DOHH2 (cell line): ENCODE measurements around the gene SEC23B.
A peak's percentile ranks its signal among the peaks of the same experiment; 100 is the strongest.

Experiments used
- H3F3A ChIP-seq: fragments of 200-600 bp; sonication (generic), shearing (Covaris generic); 2 replicates; pipeline ENCODE4 v1.6.0; 2016; ENCODE audit warnings: antibody characterized with exemption, mild to moderate bottlenecking; ENCODE audit not compliant: control insufficient read depth, insufficient read depth
- H3K27ac ChIP-seq: fragments of 200-600 bp; sonication (generic); 2 replicates; pipeline ENCODE4 v1.5.1; 2014; ENCODE audit warnings: low read depth, mild to moderate bottlenecking, low read length, moderate library complexity
- H3K27me3 ChIP-seq: fragments of 200-600 bp; sonication (generic); 2 replicates; pipeline ENCODE4 v1.6.1; 2014; ENCODE audit warnings: mild to moderate bottlenecking, low read length, mixed read lengths; ENCODE audit not compliant: control insufficient read depth
- H3K36me3 ChIP-seq: fragments of 200-600 bp; sonication (generic); 2 replicates; pipeline ENCODE4 v1.6.1; 2014; ENCODE audit warnings: mild to moderate bottlenecking, low read length, moderate library complexity, mixed read lengths; ENCODE audit not compliant: control insufficient read depth
- H3K4me1 ChIP-seq: fragments of 200-600 bp; sonication (generic); 2 replicates; pipeline ENCODE4 v1.6.1; 2014; ENCODE audit warnings: mild to moderate bottlenecking, low read length, mixed read lengths; ENCODE audit not compliant: control insufficient read depth
- H3K4me2 ChIP-seq: fragments of 200-600 bp; sonication (generic); 2 replicates; pipeline ENCODE4 v1.6.0; 2014; ENCODE audit warnings: mild to moderate bottlenecking, low read length, moderate library complexity
- H3K4me3 ChIP-seq: fragments of 200-600 bp; sonication (generic); 2 replicates; pipeline ENCODE4 v1.5.1; 2014; ENCODE audit warnings: mild to moderate bottlenecking, low read length, mixed read lengths
- H3K79me2 ChIP-seq: fragments of 200-600 bp; sonication (generic); 2 replicates; pipeline ENCODE4 v1.6.1; 2014; ENCODE audit warnings: mild to moderate bottlenecking, low read length, mixed read lengths; ENCODE audit not compliant: control insufficient read depth
- H3K9me2 ChIP-seq: fragments of 200-600 bp; sonication (generic); replicated peaks from 2 replicates; pipeline ENCODE4 v1.6.1; 2014; ENCODE audit warnings: mild to moderate bottlenecking, low read length, mixed read lengths; ENCODE audit not compliant: control insufficient read depth
- H3K9me3 ChIP-seq: fragments of 200-600 bp; sonication (generic); 2 replicates; pipeline ENCODE4 v1.6.1; 2014; ENCODE audit warnings: antibody characterized with exemption, low read length, mixed read lengths; ENCODE audit not compliant: control insufficient read depth, insufficient read depth
- H4K20me1 ChIP-seq: fragments of 200-600 bp; sonication (generic); 2 replicates; pipeline ENCODE4 v1.6.0; 2014; ENCODE audit warnings: low read depth, mild to moderate bottlenecking, antibody characterized with exemption, low read length, moderate library complexity; ENCODE audit not compliant: control insufficient read depth, insufficient read depth
- CTCF ChIP-seq: fragments of 200-600 bp; sonication (generic); IDR thresholded peaks from one replicate; pipeline ENCODE4 v1.5.1; 2014; ENCODE audit warnings: antibody characterized with exemption, mild to moderate bottlenecking, low read depth, low read length; ENCODE audit not compliant: poor library complexity, severe bottlenecking
- EZH2phosphoT487 ChIP-seq: fragments of 200-600 bp; sonication (generic); IDR thresholded peaks from 2 replicates; pipeline ENCODE4 v1.6.1; 2017; ENCODE audit warnings: borderline replicate concordance, mild to moderate bottlenecking, antibody characterized with exemption, low read length, moderate library complexity, mixed read lengths

Gene SEC23B

GRCh38 chr20:18587665-18588573, 80.2 kb downstream of the SEC23B start, which contains the start of gene DTD1:
TSS of gene DTD1 (plus strand) at chr20:18588054. CDS start at chr20:18588073, 19 bp downstream.
- H3K4me2 ChIP-seq: peak within 1 kb of the TSS; percentile 79
- H3K4me3 ChIP-seq: peak within 1 kb of the TSS; percentile 78
- H3K79me2 ChIP-seq: no peaks in the 10 kb centered on the region
- no peaks in the 10 kb centered on the region for H3K9me3 ChIP-seq
- H3K36me3 ChIP-seq: no peaks in the 10 kb centered on the region
- H3K4me1 ChIP-seq: peaks cover 25% of the 10 kb centered on the region
- H3F3A ChIP-seq: peaks cover 17% of the 10 kb centered on the region
- no peaks in the 10 kb centered on the region for H3K9me2 ChIP-seq
- H4K20me1 ChIP-seq: no peaks in the 10 kb centered on the region
- TF ChIP-seq CTCF (peak; percentile 85), EZH2phosphoT487 (no peak)
- peaks cover 3% of the 10 kb centered on the region; the same call in 1 of the 2 replicates for H3K27me3 ChIP-seq
- no peak within 1 kb of the TSS for H3K27ac ChIP-seq

GRCh38 chr20:18588574-18588933, 80.8 kb downstream of the SEC23B start:
- Histone ChIP-seq H3K27ac (no peak overlapping the region), H3F3A (peaks cover 17% of the 10 kb centered on the region), H3K9me2 (no peaks in the 10 kb centered on the region), H3K4me1 (peaks cover 25% of the 10 kb centered on the region), H3K4me3 (peak overlapping the region; percentile 78), H3K36me3 (no peaks in the 10 kb centered on the region), H4K20me1 (no peaks in the 10 kb centered on the region), H3K4me2 (peak overlapping the region; percentile 79), H3K9me3 (no peaks in the 10 kb centered on the region), H3K79me2 (no peaks in the 10 kb centered on the region), H3K27me3 (peaks cover 3% of the 10 kb centered on the region; the same call in 1 of the 2 replicates)
- TF ChIP-seq CTCF (no peak), EZH2phosphoT487 (no peak)

GRCh38 chr20:18589941-18590674, 82.4 kb downstream of the SEC23B start:
- no peak overlapping the region for H3K4me3 ChIP-seq
- H3F3A ChIP-seq: peaks cover 17% of the 10 kb centered on the region
- H3K9me3 ChIP-seq: no peaks in the 10 kb centered on the region
- TF ChIP-seq EZH2phosphoT487: no peak
- no peak for TF ChIP-seq CTCF
- H3K4me2 ChIP-seq: peak overlapping the region; percentile 25; the same call in 1 of the 2 replicates
- H3K79me2 ChIP-seq: no peaks in the 10 kb centered on the region
- peaks cover 25% of the 10 kb centered on the region for H3K4me1 ChIP-seq
- no peaks in the 10 kb centered on the region for H3K36me3 ChIP-seq
- H3K9me2 ChIP-seq: no peaks in the 10 kb centered on the region
- H3K27ac ChIP-seq: no peak overlapping the region
- H4K20me1 ChIP-seq: no peaks in the 10 kb centered on the region
- peaks cover 3% of the 10 kb centered on the region; the same call in 1 of the 2 replicates for H3K27me3 ChIP-seq
